ENCODE data around the gene ITPR1.

Gene ITPR1

DNA sequence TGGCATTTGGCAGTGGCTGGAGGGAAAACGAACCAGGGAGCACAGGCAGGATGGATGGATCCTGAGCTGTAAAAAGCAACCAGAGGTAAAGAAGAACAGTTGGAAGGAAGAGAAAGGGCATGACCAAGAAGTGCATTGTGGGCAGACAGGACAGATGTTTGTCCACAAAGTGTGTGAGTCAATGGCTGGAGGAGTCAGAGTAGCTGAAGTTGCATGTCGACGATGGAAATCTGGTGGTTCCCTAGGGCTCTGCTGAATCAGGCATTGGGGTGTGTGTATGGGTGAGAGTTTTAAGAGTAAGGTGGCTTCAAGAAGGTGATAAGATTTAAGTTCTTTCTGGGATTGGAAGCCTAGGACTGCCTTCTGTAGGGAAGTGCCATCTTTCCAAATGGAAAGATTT is 272.1 kb downstream of the ITPR1 start:
- no peak for DNase-seq

DNA sequence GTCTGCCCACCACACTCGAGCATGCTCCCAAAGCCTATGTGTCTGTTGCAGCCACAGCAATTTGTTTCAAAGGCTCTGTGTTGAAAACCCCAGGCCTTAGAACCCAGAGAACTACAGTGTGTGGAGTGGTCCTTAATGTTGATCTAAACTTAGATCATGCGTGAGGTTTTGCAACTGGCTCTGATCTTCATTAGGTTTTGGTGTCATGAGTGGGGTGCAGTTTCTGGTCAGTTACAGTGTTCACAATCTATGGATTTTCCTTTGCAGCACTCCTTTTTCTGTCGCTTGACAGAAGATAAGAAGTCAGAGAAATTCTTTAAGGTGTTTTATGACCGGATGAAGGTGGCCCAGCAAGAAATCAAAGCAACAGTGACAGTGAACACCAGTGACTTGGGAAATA is 273.1 kb downstream of the ITPR1 start:
- DNase-seq: no peak

GRCh38 chr3:4766716-4767499 is 273.8 kb downstream of the ITPR1 start:
- DNase-seq: no peak

GRCh38 chr3:4768021-4768420 is 274.9 kb downstream of the ITPR1 start:
- DNase-seq: no peak

DNA sequence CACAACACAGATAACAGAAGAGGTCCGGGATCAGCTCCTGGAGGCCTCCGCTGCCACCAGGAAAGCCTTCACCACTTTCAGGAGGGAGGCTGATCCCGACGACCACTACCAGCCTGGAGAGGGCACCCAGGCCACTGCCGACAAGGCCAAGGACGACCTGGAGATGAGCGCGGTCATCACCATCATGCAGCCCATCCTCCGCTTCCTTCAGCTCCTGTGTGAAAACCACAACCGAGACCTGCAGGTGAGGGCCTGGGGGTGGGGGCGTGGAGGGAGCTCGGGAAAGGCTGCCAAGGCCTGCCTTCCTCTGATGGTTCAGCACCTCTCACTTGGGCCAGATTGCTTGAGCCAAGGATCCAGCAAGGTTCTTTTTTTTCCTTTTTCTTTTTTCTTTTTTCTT is 275.4 kb downstream of the ITPR1 start:
- DNase-seq: no peak

GRCh38 chr3:4770561-4770960 is 277.4 kb downstream of the ITPR1 start:
- no peak for DNase-seq

GRCh38 chr3:4771243-4771642 is 278.1 kb downstream of the ITPR1 start:
- DNase-seq: no peak

DNA sequence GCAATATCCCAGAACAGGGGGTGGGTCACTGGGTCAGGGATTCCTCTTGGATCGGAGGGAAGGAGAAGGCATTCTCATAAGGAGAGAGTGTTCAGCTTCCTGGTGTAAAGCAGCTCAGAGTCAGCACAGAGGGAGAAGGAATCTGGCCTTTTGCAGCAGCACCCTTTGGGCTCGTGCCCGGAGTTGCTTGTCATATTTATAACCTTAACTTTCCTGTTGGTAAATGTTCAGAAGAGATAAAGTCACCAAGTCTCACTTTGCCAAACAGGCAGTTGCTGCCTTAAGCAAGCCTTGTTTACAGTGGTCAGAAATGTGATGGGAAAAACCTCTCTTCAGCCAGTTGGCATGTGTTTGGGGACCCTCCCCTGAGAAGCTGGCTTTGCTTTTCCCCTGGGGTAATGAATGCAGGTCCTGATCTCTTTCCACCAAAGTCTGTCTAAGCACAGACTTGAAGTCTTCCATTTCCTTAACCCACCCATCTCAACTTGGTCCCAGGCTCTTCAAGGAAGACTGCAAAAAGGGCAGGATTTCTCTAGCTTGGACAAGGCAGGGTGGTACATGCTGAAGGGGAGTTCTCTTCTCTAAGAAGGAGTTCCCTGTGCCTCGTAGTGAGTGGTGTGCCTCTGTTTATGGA is 279.1 kb downstream of the ITPR1 start:
- no peak for DNase-seq

DNA sequence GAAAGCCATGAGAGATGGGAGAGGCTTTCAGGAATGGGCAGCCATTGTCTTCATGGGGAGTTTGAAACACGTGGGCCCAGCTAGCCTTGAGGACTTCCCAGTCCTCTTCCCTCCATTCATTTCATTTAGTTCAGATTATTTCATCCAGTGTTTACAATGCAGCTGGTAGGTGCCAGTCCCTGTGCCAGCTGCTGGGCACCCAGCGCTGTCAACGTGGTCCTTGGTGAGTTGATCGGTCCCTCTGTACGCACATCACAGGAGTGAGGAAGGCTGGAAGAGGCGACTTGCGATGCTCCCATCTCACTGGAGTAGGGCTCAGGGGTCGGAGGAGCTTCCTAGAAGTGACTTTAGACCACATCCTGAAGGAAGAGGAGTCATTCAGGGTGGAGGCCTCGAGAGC is 279.7 kb downstream of the ITPR1 start:
- DNase-seq: no peak

- DNase-seq: no peak
Measured at GRCh38 chr3:4773583-4773982, 280.4 kb downstream of the ITPR1 start.

DNA sequence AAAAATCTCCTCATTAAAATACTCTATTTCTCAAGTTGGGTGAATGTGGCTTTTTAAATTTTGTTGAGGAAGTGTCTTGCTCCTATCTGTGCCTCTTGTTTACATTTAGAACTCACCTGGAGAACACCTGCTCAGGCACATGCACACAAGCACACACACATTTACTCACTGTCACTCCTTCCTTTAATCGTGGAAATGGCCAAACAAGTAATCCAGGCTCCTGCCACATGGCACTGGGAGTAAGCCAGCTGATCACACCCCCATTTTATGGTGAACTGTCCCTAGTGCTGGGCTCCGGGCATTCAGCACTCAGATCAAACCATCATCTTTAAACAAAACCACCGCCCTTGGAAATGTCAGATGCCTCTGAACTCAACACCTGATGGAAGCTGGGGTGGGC is 281.4 kb downstream of the ITPR1 start:
- no peak for DNase-seq

DNA sequence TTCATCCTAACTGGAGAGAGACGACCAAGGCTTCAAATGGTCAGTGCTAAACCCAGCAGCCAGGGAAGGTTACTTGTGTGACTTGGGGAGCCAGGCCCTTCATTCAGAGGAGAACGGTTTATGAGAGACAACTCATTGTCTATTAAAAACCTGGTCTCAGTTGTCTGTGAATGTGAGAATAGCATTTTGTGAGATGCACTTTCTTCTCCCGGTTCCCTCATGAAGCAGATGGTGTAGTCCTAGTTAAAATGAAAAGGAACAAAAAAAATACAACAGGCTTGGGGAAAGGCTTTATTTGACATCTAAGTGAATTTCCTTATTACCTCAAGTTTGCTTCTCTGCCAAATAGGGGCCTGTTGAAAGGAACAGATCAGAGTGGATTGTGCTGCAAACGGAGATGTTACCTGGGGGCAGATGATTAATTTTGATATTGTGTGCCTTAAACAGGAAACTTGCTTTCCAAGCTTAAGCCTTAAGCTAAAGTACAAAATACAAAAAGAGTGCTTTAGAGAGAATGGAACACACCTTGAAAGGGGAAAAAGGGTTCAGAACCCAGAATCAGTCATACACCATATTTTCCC is 283.3 kb downstream of the ITPR1 start:
- DNase-seq: no peak

- DNase-seq: no peak
Measured at GRCh38 chr3:4776980-4777581, 283.9 kb downstream of the ITPR1 start.

- DNase-seq: no peak
Measured at GRCh38 chr3:4778119-4778518, 285.0 kb downstream of the ITPR1 start.

GRCh38 chr3:4778740-4779139 is 285.6 kb downstream of the ITPR1 start:
- no peak for DNase-seq

DNA sequence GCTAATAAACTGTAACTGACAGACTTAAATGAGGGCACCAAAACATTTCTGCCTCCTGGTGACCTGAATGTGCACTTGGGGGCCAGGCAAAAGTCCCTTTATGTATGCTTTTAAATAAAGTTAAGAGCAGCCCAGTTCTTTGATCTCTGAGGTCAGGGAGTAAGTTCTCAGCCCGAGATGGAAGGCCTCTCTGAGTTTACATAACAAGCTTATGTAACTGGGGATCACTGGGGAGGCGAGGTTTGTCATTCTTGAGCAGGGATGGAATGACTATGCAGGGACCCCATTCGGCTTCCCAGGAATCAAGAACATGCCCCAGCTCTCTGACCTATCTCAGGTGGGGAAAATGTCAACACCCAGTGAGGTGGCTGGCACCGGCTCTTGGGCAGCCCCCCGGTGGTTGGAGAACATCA is 287.4 kb downstream of the ITPR1 start:
- no peak for DNase-seq

- no peak for DNase-seq
Measured at GRCh38 chr3:4782095-4782494, 288.9 kb downstream of the ITPR1 start.

GRCh38 chr3:4785551-4785950 is 292.4 kb downstream of the ITPR1 start:
- DNase-seq: no peak

DNA sequence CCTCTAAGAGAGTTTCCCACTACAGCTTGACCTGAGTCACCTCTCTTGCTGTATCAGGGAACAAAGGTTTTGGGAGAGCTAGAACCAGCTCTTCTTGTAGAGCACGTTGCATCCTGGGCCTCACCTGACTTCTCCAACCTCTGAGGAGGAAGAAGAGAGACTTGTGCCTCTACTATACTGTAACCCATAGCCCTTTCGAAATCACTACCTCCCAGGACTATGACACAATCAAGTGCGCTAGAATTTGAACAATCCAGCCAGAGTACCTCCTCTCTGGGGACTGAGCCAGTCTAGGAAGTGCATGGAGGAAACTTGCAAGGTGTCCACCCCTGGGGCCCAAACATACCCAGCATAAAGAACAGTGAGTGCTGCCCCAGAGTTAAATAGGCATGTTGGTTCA is 293.3 kb downstream of the ITPR1 start:
- DNase-seq: no peak

DNA sequence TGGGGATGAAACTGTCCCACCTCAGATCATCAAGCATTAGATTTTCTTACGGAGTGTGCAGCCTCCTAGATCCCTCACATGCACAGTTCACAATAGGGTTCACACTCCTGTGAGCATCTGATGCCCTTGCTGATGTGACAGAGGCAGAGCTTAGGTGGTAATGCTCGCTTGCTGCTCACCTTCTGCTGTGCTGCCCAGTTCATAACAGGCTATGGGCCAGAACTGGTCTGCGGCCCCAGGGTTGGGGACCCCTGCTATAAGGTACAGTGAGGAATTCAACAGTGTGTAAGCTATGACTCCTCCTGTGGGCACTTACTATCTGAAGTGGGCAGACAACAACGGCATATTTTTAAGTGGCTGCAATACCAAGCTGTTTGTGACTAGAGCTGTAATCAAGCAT is 298.2 kb downstream of the ITPR1 start:
- DNase-seq: no peak

- no peak for DNase-seq
Measured at GRCh38 chr3:4793311-4793710, 300.2 kb downstream of the ITPR1 start.

GRCh38 chr3:4794331-4794730 is 301.2 kb downstream of the ITPR1 start:
- DNase-seq: no peak

DNA sequence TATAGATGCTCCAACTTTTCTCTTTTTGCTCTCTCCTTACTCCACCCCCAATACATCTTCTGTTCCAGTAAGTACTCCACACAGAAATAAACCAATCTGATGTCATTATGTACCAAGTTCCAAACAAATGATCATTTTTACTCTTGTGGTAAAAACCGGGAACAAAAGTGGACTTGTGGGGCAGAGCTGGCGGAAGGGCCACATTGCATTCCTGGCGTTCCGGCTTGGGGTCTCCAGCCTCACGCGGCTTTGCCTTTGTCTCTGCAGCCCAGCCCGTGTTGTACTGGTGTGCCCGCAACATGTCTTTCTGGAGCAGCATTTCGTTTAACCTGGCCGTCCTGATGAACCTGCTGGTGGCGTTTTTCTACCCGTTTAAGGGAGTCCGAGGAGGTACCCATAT is 301.6 kb downstream of the ITPR1 start:
- DNase-seq: no peak

- DNase-seq: no peak
Measured at GRCh38 chr3:4795905-4796304, 302.8 kb downstream of the ITPR1 start.
